Peyer's patch (tissue), 4 donors: ENCODE measurements around the gene FNDC11.

ENCODE experiments used
- CTCF ChIP-seq, 6 experiments: fragments of 450-650 bp in 4 of 6; fragments of 200-600 bp in 2 of 6; sonication (generic) in 1 of 6; IDR thresholded peaks; one replicate each; pipeline ENCODE4 v1.5.1; 2017 to 2019; ENCODE audit warnings: antibody characterized with exemption in 6 of 6, mild to moderate bottlenecking in 3 of 6, moderate library complexity in 1 of 6
- POLR2A ChIP-seq, 2 donors: fragments of 450-650 bp; IDR thresholded peaks; one replicate each; pipeline ENCODE4 v1.5.1; 2017; ENCODE audit warnings: antibody characterized with exemption in 2 of 2, mild to moderate bottlenecking in 2 of 2, moderate library complexity in 2 of 2

- TF ChIP-seq CTCF (IDR thresholded peaks at IDR 0.05) (no peak), POLR2A (IDR thresholded peaks at IDR 0.05) (no peak)
Observed at GRCh38 chr20:63585616-63586565, 31.9 kb downstream of the FNDC11 start.
